ENCODE results near the gene SLC18A3.

DNA sequence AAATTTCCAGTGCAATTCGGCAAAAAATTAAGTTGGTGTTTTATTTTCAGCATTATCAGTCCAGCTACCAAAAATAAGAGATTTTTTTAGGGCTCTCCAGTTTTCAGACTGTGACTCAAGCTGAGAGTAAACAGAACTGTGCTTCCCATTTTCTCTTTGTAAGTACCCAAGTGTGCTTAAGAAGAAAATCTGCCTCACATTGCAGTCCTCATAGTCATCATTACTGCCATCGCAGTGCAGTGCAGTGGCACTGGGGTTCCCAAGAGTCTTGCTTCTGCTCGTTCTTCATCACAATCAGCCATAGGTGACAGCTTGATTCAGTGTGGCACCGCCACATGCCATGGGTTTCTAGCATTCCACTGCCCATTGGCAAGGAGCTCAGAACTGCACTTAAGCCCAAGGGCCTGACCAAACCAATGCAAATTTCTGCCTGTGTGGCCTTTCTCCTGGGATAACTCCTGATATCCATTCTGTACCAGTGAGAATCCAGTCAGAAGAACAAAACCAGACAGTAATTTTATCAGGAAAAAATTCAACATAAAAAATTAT is 45.6 kb upstream of the SLC18A3 start:
- TF ChIP-seq, protein P1, sequence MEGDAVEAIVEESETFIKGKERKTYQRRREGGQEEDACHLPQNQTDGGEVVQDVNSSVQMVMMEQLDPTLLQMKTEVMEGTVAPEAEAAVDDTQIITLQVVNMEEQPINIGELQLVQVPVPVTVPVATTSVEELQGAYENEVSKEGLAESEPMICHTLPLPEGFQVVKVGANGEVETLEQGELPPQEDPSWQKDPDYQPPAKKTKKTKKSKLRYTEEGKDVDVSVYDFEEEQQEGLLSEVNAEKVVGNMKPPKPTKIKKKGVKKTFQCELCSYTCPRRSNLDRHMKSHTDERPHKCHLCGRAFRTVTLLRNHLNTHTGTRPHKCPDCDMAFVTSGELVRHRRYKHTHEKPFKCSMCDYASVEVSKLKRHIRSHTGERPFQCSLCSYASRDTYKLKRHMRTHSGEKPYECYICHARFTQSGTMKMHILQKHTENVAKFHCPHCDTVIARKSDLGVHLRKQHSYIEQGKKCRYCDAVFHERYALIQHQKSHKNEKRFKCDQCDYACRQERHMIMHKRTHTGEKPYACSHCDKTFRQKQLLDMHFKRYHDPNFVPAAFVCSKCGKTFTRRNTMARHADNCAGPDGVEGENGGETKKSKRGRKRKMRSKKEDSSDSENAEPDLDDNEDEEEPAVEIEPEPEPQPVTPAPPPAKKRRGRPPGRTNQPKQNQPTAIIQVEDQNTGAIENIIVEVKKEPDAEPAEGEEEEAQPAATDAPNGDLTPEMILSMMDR (IDR thresholded peaks at IDR 0.05) = no peak
- no peak for TF ChIP-seq ZFX (IDR thresholded peaks at IDR 0.05; ENCODE audit: borderline replicate concordance)
